HFF-Myc (cell line): ENCODE results near the gene PROM1.

Experiments
- DNase-seq: peaks from one replicate; pipeline ENCODE4 v3.0.0-alpha.2; 2011; ENCODE audit warnings: low read depth; ENCODE audit errors: extremely low read depth
- H3K4me3 ChIP-seq: replicated peaks from 2 replicates; pipeline ENCODE4 v1.5.1; 2011; ENCODE audit warnings: low read depth, mild to moderate bottlenecking, control low read depth, low read length
- CTCF ChIP-seq: IDR thresholded peaks from 2 replicates; pipeline ENCODE4 v1.5.1; 2012; ENCODE audit warnings: mild to moderate bottlenecking, low read depth, low read length, control low read depth; ENCODE audit errors: missing control alignments

Gene PROM1

GRCh38 chr4:16005676-16006075, 78.1 kb downstream of the PROM1 start:
- H3K4me3 ChIP-seq, result no peak overlapping the region
- TF ChIP-seq CTCF, result no peak
- no peak for DNase-seq

GRCh38 chr4:16001484-16001858, 82.4 kb downstream of the PROM1 start:
- peak; percentile 88 for TF ChIP-seq CTCF
- peak; percentile 59 for DNase-seq
- no peak overlapping the region for H3K4me3 ChIP-seq

GRCh38 chr4:16000708-16001483, 82.9 kb downstream of the PROM1 start:
- no peak for DNase-seq
- H3K4me3 ChIP-seq, result no peak overlapping the region
- TF ChIP-seq CTCF, result no peak

- DNase-seq, result no peak
- no peak for TF ChIP-seq CTCF
- H3K4me3 ChIP-seq, result no peak overlapping the region
Observed at GRCh38 chr4:15996773-15997172, 87.0 kb downstream of the PROM1 start.

GRCh38 chr4:15995826-15996225, 88.0 kb downstream of the PROM1 start:
- no peak overlapping the region for H3K4me3 ChIP-seq
- no peak for TF ChIP-seq CTCF
- no peak for DNase-seq

- DNase-seq, result no peak
- H3K4me3 ChIP-seq, result no peak overlapping the region
- no peak for TF ChIP-seq CTCF
Observed at GRCh38 chr4:15992167-15992485, 91.7 kb downstream of the PROM1 start.
